ENCODE results near the gene WDR20. TPM values are rescaled to one million over a fixed set of nuclear protein-coding genes. Genes with fewer than 3 reads are reported as not detected.

WDR20 gene
- total RNA-seq, 2 experiments from 2014 or later: 40.1 to 41.2 TPM

DNA sequence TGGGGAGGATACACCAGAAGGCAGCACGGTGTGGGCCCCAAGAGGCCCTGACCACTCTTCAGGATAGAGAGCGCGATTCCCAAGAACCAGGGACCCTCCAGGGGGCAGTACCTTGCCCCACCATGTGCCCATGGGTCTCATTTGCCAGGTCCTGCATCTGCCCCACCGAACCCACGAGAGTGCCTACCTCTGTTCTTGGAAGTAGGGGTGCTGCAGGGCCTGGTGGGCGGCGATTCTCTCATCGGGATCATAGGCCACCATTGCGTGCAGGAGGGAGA, 92.6 kb downstream of the WDR20 start:
- ATAC-seq (ENCODE audit: poor library complexity) (no peak), DNase-seq (no peak)
- H3K4me1 Mint-ChIP-seq (ENCODE audit: low read depth): no peaks in the 10 kb centered on the region
- no peaks in the 10 kb centered on the region for H3K27me3 Mint-ChIP-seq
- Histone ChIP-seq H3K27ac (ENCODE audit: low read depth in 1 of 2, low read length in 2 of 2) (no peak overlapping the region), H3K4me3 (ENCODE audit: low read length) (no peak overlapping the region), H3K9me3 (ENCODE audit: control insufficient read depth in 1 of 2, insufficient read depth in 1 of 2, low read length in 2 of 2) (no peaks in the 10 kb centered on the region), H3K27me3 (ENCODE audit: control insufficient read depth in 1 of 2, insufficient read depth in 2 of 2, low read length in 2 of 2) (no peaks in the 10 kb centered on the region), H3K36me3 (ENCODE audit: insufficient read depth, low read length) (no peaks in the 10 kb centered on the region), H3K4me1 (ENCODE audit: insufficient read depth, low read length) (peaks cover 6% of the 10 kb centered on the region)
- H3K27ac Mint-ChIP-seq: no peak overlapping the region
- TF ChIP-seq, protein P1, sequence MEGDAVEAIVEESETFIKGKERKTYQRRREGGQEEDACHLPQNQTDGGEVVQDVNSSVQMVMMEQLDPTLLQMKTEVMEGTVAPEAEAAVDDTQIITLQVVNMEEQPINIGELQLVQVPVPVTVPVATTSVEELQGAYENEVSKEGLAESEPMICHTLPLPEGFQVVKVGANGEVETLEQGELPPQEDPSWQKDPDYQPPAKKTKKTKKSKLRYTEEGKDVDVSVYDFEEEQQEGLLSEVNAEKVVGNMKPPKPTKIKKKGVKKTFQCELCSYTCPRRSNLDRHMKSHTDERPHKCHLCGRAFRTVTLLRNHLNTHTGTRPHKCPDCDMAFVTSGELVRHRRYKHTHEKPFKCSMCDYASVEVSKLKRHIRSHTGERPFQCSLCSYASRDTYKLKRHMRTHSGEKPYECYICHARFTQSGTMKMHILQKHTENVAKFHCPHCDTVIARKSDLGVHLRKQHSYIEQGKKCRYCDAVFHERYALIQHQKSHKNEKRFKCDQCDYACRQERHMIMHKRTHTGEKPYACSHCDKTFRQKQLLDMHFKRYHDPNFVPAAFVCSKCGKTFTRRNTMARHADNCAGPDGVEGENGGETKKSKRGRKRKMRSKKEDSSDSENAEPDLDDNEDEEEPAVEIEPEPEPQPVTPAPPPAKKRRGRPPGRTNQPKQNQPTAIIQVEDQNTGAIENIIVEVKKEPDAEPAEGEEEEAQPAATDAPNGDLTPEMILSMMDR (IDR thresholded peaks at IDR 0.05): no peak
- no peaks in the 10 kb centered on the region for H3K9me3 Mint-ChIP-seq
- CTCF ChIA-PET: no interaction called here
- POLR2A ChIA-PET: no interaction called here
- H3K4me3 Mint-ChIP-seq: no peak overlapping the region
- intact Hi-C loops (cut with DNase I, micrococcal nuclease): no loop called here
- no peaks in the 10 kb centered on the region for H3K36me3 Mint-ChIP-seq (ENCODE audit: low read depth)

DNA sequence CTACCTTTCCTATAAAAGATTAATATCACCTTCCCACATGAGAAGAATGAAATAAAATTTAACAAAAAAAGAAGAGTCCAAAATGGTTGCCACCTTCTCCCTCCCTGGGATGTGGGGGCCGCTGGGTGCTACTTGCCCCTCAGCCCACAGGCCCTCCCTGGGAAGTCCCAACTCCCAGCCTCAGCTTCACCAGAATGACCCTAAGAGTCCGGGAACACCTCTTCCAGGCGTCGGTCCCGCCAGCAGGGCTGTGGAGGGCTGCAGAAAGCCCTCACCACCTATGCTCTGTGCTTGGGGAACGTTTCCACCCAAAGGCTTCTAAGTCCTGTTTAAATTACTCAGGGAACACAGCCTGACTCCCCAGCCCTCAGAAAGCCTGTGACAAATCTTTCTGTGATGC, 93.4 kb downstream of the WDR20 start:
- CTCF ChIA-PET: interaction anchor here (0.9 kb wide), 1 partner anchor 81 kb away, joined by 6 read pairs; no protein-coding TSS in a partner anchor
- DNase-seq: no peak
- no peaks in the 10 kb centered on the region for H3K9me3 Mint-ChIP-seq
- H3K36me3 ChIP-seq (ENCODE audit: insufficient read depth, low read length): no peaks in the 10 kb centered on the region
- no peaks in the 10 kb centered on the region for H3K27me3 Mint-ChIP-seq
- TF ChIP-seq, protein P1 (IDR thresholded peaks at IDR 0.05): no peak
- POLR2A ChIA-PET: no interaction called here
- H3K9me3 ChIP-seq (ENCODE audit: control insufficient read depth in 1 of 2, insufficient read depth in 1 of 2, low read length in 2 of 2): no peaks in the 10 kb centered on the region
- H3K27me3 ChIP-seq (ENCODE audit: control insufficient read depth in 1 of 2, insufficient read depth in 2 of 2, low read length in 2 of 2): peaks cover 0 to under 1% of the 10 kb centered on the region in 2 experiments
- H3K4me1 Mint-ChIP-seq (ENCODE audit: low read depth): no peaks in the 10 kb centered on the region
- H3K4me1 ChIP-seq (ENCODE audit: insufficient read depth, low read length): peaks cover 6% of the 10 kb centered on the region
- H3K27ac Mint-ChIP-seq: no peak overlapping the region
- H3K27ac ChIP-seq (ENCODE audit: low read depth in 1 of 2, low read length in 2 of 2): no peak overlapping the region
- H3K4me3 Mint-ChIP-seq: no peak overlapping the region
- no peaks in the 10 kb centered on the region for H3K36me3 Mint-ChIP-seq (ENCODE audit: low read depth)
- intact Hi-C loops (cut with DNase I, micrococcal nuclease): no loop called here
- no peak overlapping the region for H3K4me3 ChIP-seq (ENCODE audit: low read length)
- ATAC-seq (ENCODE audit: poor library complexity): no peak

DNA sequence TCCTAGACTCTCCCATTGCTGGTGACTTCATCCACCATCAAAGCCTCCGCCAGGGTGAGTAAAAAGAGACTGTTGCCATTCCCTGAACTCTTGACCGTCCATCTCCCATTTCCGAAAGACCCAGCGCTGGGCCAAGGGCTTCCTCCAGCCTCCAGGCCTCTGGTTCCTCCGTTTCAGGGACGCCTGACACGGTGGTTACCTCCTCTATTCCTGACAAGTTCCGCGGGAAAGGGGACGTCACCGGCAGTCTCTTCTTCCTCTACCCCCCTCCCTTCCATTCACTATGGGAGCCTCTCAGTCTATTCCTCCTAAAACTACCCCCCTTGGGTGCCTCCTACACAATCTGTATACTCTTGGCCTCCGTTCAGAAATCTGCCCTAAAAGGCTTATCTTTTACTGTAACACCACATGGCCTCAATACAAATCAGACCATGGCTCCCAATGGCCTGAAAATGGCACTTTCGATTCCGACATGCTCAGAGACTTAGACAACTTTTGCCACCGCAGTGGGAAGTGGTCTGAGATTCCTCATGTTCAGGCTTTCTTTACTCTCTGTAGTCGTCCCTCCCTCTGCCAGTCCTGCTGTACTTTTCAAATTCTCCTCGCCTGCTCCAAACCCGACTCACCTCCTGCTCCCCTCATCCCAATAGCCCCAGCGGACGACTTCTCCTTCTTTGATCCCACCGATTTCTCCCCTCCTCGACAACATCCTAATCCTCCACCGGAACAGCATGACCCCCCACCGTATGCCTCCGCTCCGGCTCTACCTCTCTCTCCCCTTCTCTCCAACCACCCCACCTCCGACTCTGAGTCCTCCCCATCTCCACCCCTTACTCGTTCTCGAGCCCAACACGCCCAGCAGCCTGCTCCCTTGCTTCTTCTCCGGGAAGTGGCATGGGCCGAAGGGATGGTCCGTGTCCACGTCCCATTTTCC, 94.9 kb downstream of the WDR20 start:
- Histone ChIP-seq H3K9me3 (ENCODE audit: control insufficient read depth in 1 of 2, insufficient read depth in 1 of 2, low read length in 2 of 2) (no peaks in the 10 kb centered on the region), H3K27me3 (ENCODE audit: control insufficient read depth in 1 of 2, insufficient read depth in 2 of 2, low read length in 2 of 2) (peaks cover 0 to 4% of the 10 kb centered on the region in 2 experiments), H3K27ac (ENCODE audit: low read depth in 1 of 2, low read length in 2 of 2) (no peak overlapping the region), H3K36me3 (ENCODE audit: insufficient read depth, low read length) (no peaks in the 10 kb centered on the region), H3K4me3 (ENCODE audit: low read length) (no peak overlapping the region), H3K4me1 (ENCODE audit: insufficient read depth, low read length) (peaks cover 6% of the 10 kb centered on the region)
- Mint-ChIP-seq H3K9me3 (no peaks in the 10 kb centered on the region), H3K27ac (no peak overlapping the region), H3K4me1 (ENCODE audit: low read depth) (no peaks in the 10 kb centered on the region), H3K4me3 (no peak overlapping the region), H3K27me3 (no peaks in the 10 kb centered on the region), H3K36me3 (ENCODE audit: low read depth) (no peaks in the 10 kb centered on the region)
- DNase-seq (no peak), ATAC-seq (ENCODE audit: poor library complexity) (no peak)
- POLR2A ChIA-PET: no interaction called here
- intact Hi-C loops (cut with DNase I, micrococcal nuclease): loop anchor here (1.0 to 2.0 kb wide), 2 partner anchors 80 to 282 kb away; no protein-coding TSS in a partner anchor
- CTCF ChIA-PET: interaction anchor here (3.2 kb wide), 1 partner anchor 79 kb away, joined by 16 read pairs; no protein-coding TSS in a partner anchor
- TF ChIP-seq, protein P1 (IDR thresholded peaks at IDR 0.05): no peak

All from CD4-positive, alpha-beta T cell (primary cell).